Measurements from ENCODE around the gene C11orf52. TPM values are rescaled to one million over a fixed set of nuclear protein-coding genes. Genes with fewer than 3 reads are reported as not detected.

The C11orf52 gene
- total RNA-seq, 1 experiment from 2014 or later, result not detected

GRCh38 chr11:111951565-111951964 lies 32.9 kb downstream of the C11orf52 start:
- in situ Hi-C loops (cut with HindIII; ENCODE audit: low pct_unique_long_range_greater_than_20kb, low sequenced_read_pairs), result no loop called here
- no peak for DNase-seq (ENCODE audit: low read depth, low spot score)

- no peak for DNase-seq (ENCODE audit: low read depth, low spot score)
- in situ Hi-C loops (cut with HindIII; ENCODE audit: low pct_unique_long_range_greater_than_20kb, low sequenced_read_pairs), result no loop called here
These were observed 35.4 kb downstream of the C11orf52 start for GRCh38 chr11:111954154-111954553.

- in situ Hi-C loops (cut with HindIII; ENCODE audit: low pct_unique_long_range_greater_than_20kb, low sequenced_read_pairs), result no loop called here
- no peak for DNase-seq (ENCODE audit: low read depth, low spot score)
These were observed 39.1 kb downstream of the C11orf52 start for GRCh38 chr11:111957663-111958444.

GRCh38 chr11:111960916-111961315 lies 42.2 kb downstream of the C11orf52 start:
- in situ Hi-C loops (cut with HindIII; ENCODE audit: low pct_unique_long_range_greater_than_20kb, low sequenced_read_pairs), result no loop called here
- DNase-seq (ENCODE audit: low read depth, low spot score), result peak; percentile 18

GRCh38 chr11:111961389-111962300 lies 42.9 kb downstream of the C11orf52 start:
- in situ Hi-C loops (cut with HindIII; ENCODE audit: low pct_unique_long_range_greater_than_20kb, low sequenced_read_pairs), result no loop called here
- no peak for DNase-seq (ENCODE audit: low read depth, low spot score)

- no peak for DNase-seq (ENCODE audit: low read depth, low spot score)
- in situ Hi-C loops (cut with HindIII; ENCODE audit: low pct_unique_long_range_greater_than_20kb, low sequenced_read_pairs), result no loop called here
These were observed 45.2 kb downstream of the C11orf52 start for GRCh38 chr11:111963931-111964340.

GRCh38 chr11:111966678-111967077 lies 48.0 kb downstream of the C11orf52 start:
- no peak for DNase-seq (ENCODE audit: low read depth, low spot score)
- in situ Hi-C loops (cut with HindIII; ENCODE audit: low pct_unique_long_range_greater_than_20kb, low sequenced_read_pairs), result no loop called here

GRCh38 chr11:111967649-111968048 lies 48.9 kb downstream of the C11orf52 start:
- in situ Hi-C loops (cut with HindIII; ENCODE audit: low pct_unique_long_range_greater_than_20kb, low sequenced_read_pairs), result no loop called here
- no peak for DNase-seq (ENCODE audit: low read depth, low spot score)

- in situ Hi-C loops (cut with HindIII; ENCODE audit: low pct_unique_long_range_greater_than_20kb, low sequenced_read_pairs), result no loop called here
These were observed 50.6 kb downstream of the C11orf52 start for GRCh38 chr11:111969344-111969743.

GRCh38 chr11:111974446-111974845 lies 55.7 kb downstream of the C11orf52 start:
- in situ Hi-C loops (cut with HindIII; ENCODE audit: low pct_unique_long_range_greater_than_20kb, low sequenced_read_pairs), result no loop called here
- DNase-seq (ENCODE audit: low read depth, low spot score), result no peak

More at GRCh38 chr11:111969344-111969743, 50.6 kb downstream of the C11orf52 start:
- no peak for DNase-seq (ENCODE audit: low read depth, low spot score)

GRCh38 chr11:111975076-111975806 lies 56.5 kb downstream of the C11orf52 start:
- no peak for DNase-seq (ENCODE audit: low read depth, low spot score)
- in situ Hi-C loops (cut with HindIII; ENCODE audit: low pct_unique_long_range_greater_than_20kb, low sequenced_read_pairs), result no loop called here

GRCh38 chr11:111976119-111976766 lies 57.5 kb downstream of the C11orf52 start:
- in situ Hi-C loops (cut with HindIII; ENCODE audit: low pct_unique_long_range_greater_than_20kb, low sequenced_read_pairs), result no loop called here
- no peak for DNase-seq (ENCODE audit: low read depth, low spot score)

Small RNAs within 50 kb of the gene (small RNA-seq; reads per million reads assigned to genes)
- gene C11orf52, result 0 reads per million in 2 experiments
- 0 to 0.10 reads per million in 2 experiments for gene RNA5SP351
- 0 reads per million in 2 experiments for gene RPL37AP8

Other genes with a start within 250 kb of the C11orf52 start
- 28.2 and 31.5 TPM in 2 replicates for gene PPP2R1B, start 152.5 kb upstream of the C11orf52 start, total RNA-seq (2014; rRNA removed; shearing (Covaris generic))
- 33.6 and 39.0 TPM in 2 replicates for gene ALG9, start 47.3 kb upstream of the C11orf52 start, total RNA-seq (2014; rRNA removed; shearing (Covaris generic))
- 2.0 and 2.2 TPM in 2 replicates for gene FDXACB1, start 39.7 kb upstream of the C11orf52 start, total RNA-seq (2014; rRNA removed; shearing (Covaris generic))
- 39.3 and 40.6 TPM in 2 replicates for gene CFAP68, start 39.4 kb upstream of the C11orf52 start, total RNA-seq (2014; rRNA removed; shearing (Covaris generic))
- 5.0 and 9.9 TPM in 2 replicates for gene CRYAB, start 7.1 kb upstream of the C11orf52 start, total RNA-seq (2014; rRNA removed; shearing (Covaris generic))
- gene HSPB2, start 6.2 kb upstream of the C11orf52 start, total RNA-seq (2014; rRNA removed; shearing (Covaris generic)), result not detected in 2 replicates
- gene DIXDC1, start 18.4 kb downstream of the C11orf52 start, total RNA-seq (2014; rRNA removed; shearing (Covaris generic)), result 5.3 and 5.4 TPM in 2 replicates
- gene DLAT, start 106.5 kb downstream of the C11orf52 start, total RNA-seq (2014; rRNA removed; shearing (Covaris generic)), result 50.2 and 51.1 TPM in 2 replicates
- 1.1 TPM in 2 replicates for gene PIH1D2, start 155.1 kb downstream of the C11orf52 start, total RNA-seq (2014; rRNA removed; shearing (Covaris generic))
- 21.6 and 24.1 TPM in 2 replicates for gene NKAPD1, start 155.4 kb downstream of the C11orf52 start, total RNA-seq (2014; rRNA removed; shearing (Covaris generic))
- gene TIMM8B, start 167.8 kb downstream of the C11orf52 start, total RNA-seq (2014; rRNA removed; shearing (Covaris generic)), result 73.0 and 82.7 TPM in 2 replicates
- 169 and 200 TPM in 2 replicates for gene SDHD, start 168.0 kb downstream of the C11orf52 start, total RNA-seq (2014; rRNA removed; shearing (Covaris generic))
- 0.71 and 1.3 TPM in 2 replicates for gene IL18, start 245.2 kb downstream of the C11orf52 start, total RNA-seq (2014; rRNA removed; shearing (Covaris generic))
- 0.43 and 0.48 TPM in 2 replicates for gene TEX12, start 248.5 kb downstream of the C11orf52 start, total RNA-seq (2014; rRNA removed; shearing (Covaris generic))

Data from SK-MEL-5 (cell line).